Measurements from ENCODE around the gene RNU1-2. TPM values are rescaled to one million over a fixed set of nuclear protein-coding genes. Genes with fewer than 3 reads are reported as not detected.
"Not testable (repeated sequence)": the region's sequence is repeated elsewhere in the genome, so short reads cannot be mapped to it uniquely, and the experiment has no call there.

The RNU1-2 gene
- total and polyA plus RNA-seq, 3 donors from 2014 or later: under 0.01 to 18.9 (median under 0.01) TPM

DNA sequence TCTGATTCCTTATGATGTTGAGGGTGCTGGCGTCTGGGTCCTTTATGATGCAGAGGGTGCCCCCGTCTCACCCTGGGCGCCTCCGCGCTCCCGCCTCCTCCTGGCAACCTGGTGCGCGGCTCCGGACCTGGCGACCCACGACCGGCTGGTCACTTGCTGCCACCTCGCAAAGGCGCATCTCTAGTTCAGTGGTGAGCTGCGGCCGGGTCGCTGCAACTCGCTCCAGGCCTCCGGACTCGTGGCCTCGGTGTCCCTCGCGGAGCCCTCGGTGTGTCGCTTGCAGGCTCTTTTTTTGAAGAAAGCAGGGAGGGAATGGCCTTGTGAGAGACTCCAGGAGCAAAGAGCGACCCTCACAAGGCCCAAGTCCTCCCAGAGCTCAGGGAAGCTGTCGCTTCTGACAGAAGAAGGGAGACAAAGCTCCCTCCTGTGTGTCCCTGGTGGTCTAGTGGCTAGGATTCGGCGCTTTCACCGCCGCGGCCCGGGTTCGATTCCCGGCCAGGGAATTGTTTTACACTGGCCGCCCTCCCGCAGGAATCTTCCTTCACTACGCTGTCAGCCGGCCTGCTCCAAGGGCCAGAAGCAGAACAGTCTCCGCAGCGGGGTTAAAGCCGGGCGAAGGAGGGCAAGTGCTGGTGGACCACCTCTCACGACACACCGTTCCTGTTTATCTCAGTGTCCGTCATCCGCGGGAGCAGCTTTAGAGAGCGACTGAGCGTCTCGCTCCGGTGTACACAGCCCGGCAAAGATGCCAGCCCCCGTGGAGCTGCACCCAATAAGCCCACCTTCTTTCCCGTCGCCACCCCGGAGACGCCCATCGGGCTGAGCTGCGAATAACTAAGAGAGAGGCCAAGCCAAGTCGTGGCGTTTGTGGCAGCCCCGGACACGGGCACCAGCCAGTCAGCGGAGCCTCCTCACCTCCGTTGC is 23.4 kb upstream of the RNU1-2 start:
- H3K27me3 ChIP-seq; H3K9me3 ChIP-seq; H3K27ac ChIP-seq; H3K36me3 ChIP-seq (ENCODE audit: low read depth, missing control alignments); intact Hi-C loops (cut with DNase I; ENCODE audit: low total_unique reads); H3K4me1 ChIP-seq: not testable (repeated sequence)
- H3K4me3 ChIP-seq: peak overlapping the region; percentile 7 to 43
- DNase-seq: peak; percentile 60
- 32 to 35% methylated on average over 22 to 60 of the region's 66 CpGs for WGBS, 2 donors

DNA sequence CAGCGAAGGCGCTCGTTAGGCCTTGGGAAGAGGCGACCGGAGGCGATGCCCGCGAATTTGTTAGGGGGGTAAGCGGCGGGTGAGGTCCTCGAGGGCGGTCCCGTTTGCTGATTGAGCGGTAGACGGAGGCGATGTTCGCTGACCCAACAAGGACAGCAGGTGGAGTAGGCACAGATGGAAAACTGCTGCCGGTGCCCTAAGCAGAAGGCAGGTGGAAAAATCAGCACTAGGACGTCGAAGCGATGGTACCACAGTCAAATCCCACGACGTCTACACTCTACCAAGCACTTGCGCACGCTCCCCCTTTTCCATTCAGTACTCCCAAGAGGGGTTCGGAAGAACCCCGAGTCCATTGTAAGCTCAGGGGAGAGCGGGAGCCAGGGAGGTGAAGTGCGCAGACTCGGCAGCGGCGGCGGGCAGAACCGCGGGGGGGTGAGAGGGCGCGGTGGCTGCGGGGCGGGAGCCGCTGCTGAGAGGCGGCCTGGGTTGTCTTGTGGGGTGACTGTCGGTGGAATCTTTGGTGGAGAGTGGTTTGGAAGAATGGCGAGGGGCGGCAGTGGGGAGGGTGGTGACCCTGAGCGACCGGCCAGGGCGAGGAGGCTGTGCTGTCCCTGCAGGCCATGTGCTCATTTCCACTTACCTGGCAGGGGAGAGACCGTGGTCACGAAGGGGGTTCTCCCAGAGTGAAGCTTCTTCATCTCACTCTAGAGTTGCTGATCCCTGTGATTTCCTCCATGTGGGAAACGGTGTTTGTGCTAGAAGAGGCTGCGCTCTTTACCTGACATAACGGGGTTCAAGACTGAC is 22.5 kb upstream of the RNU1-2 start:
- H3K4me3 ChIP-seq: peak overlapping the region in 1 of 2 donors; percentile 43
- peak; percentile 72 for DNase-seq
- intact Hi-C loops (cut with DNase I; ENCODE audit: low total_unique reads); H3K36me3 ChIP-seq (ENCODE audit: low read depth, missing control alignments); H3K4me1 ChIP-seq; H3K9me3 ChIP-seq; H3K27ac ChIP-seq; H3K27me3 ChIP-seq: not testable (repeated sequence)
- WGBS, 2 donors: 9 to 25% methylated on average over 39 to 45 of the region's 52 CpGs

GRCh38 chr1:16874968-16875765 is 20.6 kb upstream of the RNU1-2 start:
- WGBS, 2 donors: 10 to 13% methylated on average over 22 to 28 of the region's 35 CpGs
- H3K27ac ChIP-seq; H3K4me3 ChIP-seq; H3K36me3 ChIP-seq (ENCODE audit: low read depth, missing control alignments); H3K9me3 ChIP-seq; H3K27me3 ChIP-seq; DNase-seq; intact Hi-C loops (cut with DNase I; ENCODE audit: low total_unique reads); H3K4me1 ChIP-seq: not testable (repeated sequence)

DNA sequence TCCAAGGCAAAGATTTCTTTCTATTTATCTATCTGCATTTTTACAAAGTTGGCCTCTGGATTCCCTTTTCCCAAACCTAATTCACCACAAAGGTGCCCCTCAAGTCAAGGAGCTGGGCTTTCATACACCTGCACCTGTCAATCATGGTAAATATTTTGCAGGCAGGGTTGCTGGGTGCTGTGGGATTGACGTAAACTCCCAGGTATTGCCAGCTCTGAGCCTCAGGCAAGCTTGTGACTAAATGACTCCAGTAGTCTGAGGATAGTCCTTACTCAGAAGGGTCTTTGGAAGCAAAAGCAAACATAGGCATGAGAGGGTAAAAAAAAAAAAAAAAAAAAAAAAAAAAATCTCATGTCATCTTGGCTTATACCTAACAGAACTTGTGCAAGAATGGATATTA is 14.0 kb upstream of the RNU1-2 start:
- WGBS, 2 donors: 100% methylated on average over 1 of the region's 1 CpG
- DNase-seq: not testable (repeated sequence)

GRCh38 chr1:16882986-16883385 is 12.8 kb upstream of the RNU1-2 start:
- no peaks in the 10 kb centered on the region for H3K27me3 ChIP-seq
- no peaks in the 10 kb centered on the region for H3K36me3 ChIP-seq (ENCODE audit: low read depth, missing control alignments)
- peaks cover 4% of the 10 kb centered on the region for H3K4me1 ChIP-seq
- no peak for DNase-seq
- no peaks in the 10 kb centered on the region for H3K9me3 ChIP-seq
- 34 to 38% methylated on average over 4 of the region's 4 CpGs for WGBS, 2 donors
- H3K4me3 ChIP-seq: no peak overlapping the region
- intact Hi-C loops (cut with DNase I; ENCODE audit: low total_unique reads): no loop called here
- no peak overlapping the region for H3K27ac ChIP-seq
- TF ChIP-seq POLR2A (IDR thresholded peaks at IDR 0.05): no peak
- TF ChIP-seq, protein P1, sequence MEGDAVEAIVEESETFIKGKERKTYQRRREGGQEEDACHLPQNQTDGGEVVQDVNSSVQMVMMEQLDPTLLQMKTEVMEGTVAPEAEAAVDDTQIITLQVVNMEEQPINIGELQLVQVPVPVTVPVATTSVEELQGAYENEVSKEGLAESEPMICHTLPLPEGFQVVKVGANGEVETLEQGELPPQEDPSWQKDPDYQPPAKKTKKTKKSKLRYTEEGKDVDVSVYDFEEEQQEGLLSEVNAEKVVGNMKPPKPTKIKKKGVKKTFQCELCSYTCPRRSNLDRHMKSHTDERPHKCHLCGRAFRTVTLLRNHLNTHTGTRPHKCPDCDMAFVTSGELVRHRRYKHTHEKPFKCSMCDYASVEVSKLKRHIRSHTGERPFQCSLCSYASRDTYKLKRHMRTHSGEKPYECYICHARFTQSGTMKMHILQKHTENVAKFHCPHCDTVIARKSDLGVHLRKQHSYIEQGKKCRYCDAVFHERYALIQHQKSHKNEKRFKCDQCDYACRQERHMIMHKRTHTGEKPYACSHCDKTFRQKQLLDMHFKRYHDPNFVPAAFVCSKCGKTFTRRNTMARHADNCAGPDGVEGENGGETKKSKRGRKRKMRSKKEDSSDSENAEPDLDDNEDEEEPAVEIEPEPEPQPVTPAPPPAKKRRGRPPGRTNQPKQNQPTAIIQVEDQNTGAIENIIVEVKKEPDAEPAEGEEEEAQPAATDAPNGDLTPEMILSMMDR (IDR thresholded peaks at IDR 0.05): no peak

More for the DNA sequence above, 14.0 kb upstream of the RNU1-2 start:
- intact Hi-C loops (cut with DNase I; ENCODE audit: low total_unique reads); H3K4me3 ChIP-seq; H3K27me3 ChIP-seq; H3K27ac ChIP-seq; H3K9me3 ChIP-seq; H3K36me3 ChIP-seq (ENCODE audit: low read depth, missing control alignments); H3K4me1 ChIP-seq: not testable (repeated sequence)

DNA sequence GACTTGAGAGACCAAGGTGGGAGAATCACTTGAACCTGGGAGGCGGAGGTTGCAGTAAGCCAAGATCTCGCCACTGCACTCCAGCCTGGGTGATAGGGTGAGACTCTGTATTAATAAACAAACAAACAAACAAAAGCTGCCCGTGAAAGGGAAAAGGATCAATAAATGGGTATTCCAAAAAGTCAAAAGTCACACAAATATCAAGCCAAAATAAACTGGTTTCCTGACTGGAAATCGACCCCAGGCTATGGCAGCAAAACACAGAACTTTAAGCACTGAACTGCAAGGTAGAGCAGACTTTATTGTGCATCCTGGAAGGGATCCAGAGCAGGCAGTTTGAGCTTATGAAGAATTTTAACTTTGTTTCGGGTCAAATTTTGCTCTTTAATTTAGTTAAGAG is 11.3 kb upstream of the RNU1-2 start:
- WGBS, 2 donors: 77 to 81% methylated on average over 5 of the region's 5 CpGs
- H3K9me3 ChIP-seq; intact Hi-C loops (cut with DNase I; ENCODE audit: low total_unique reads); H3K27me3 ChIP-seq; DNase-seq; H3K36me3 ChIP-seq (ENCODE audit: low read depth, missing control alignments); H3K27ac ChIP-seq; H3K4me3 ChIP-seq: not testable (repeated sequence)
- peaks cover 10% of the 10 kb centered on the region for H3K4me1 ChIP-seq
